Mesendoderm (in vitro differentiated cells): Measurements from ENCODE around the gene RFXAP.
A peak's percentile ranks its signal among the peaks of the same experiment; 100 is the strongest.

ENCODE experiments used
- DNase-seq: peaks from one replicate; pipeline ENCODE4 v3.0.0; 2013
- H2AK5ac ChIP-seq: 2 replicates; pipeline ENCODE4 v1.6.1; 2013; ENCODE audit warnings: low read length, inconsistent platforms
- H2BK120ac ChIP-seq: 2 replicates; pipeline ENCODE4 v1.6.1; 2013; ENCODE audit warnings: low read depth, mild to moderate bottlenecking, low read length, moderate library complexity, mixed read lengths
- H2BK15ac ChIP-seq: replicated peaks from 2 replicates; pipeline ENCODE4 v1.6.1; 2013; ENCODE audit warnings: low read depth, mild to moderate bottlenecking, moderate library complexity
- H2BK5ac ChIP-seq: 2 replicates; pipeline ENCODE4 v1.6.1; 2013; ENCODE audit warnings: low read length, inconsistent platforms
- H3K18ac ChIP-seq: 2 replicates; pipeline ENCODE4 v1.6.1; 2013; ENCODE audit warnings: mild to moderate bottlenecking, low read length, mixed read lengths
- H3K23ac ChIP-seq: one replicate; pipeline ENCODE4 v1.6.1; 2013; ENCODE audit warnings: low read length
- H3K27ac ChIP-seq: 2 replicates; pipeline ENCODE4 v1.5.1; 2013; ENCODE audit warnings: low read depth, mild to moderate bottlenecking, inconsistent platforms, low read length, moderate library complexity
- H3K27me3 ChIP-seq: 2 replicates; pipeline ENCODE4 v1.6.1; 2013; ENCODE audit warnings: low read length, control low read depth, mild to moderate bottlenecking, inconsistent platforms; ENCODE audit not compliant: insufficient read depth, poor library complexity
- H3K36me3 ChIP-seq: 2 replicates; pipeline ENCODE4 v1.6.1; 2013; ENCODE audit warnings: low read length, inconsistent platforms; ENCODE audit not compliant: control insufficient read depth, insufficient read depth
- H3K4ac ChIP-seq: one replicate; pipeline ENCODE4 v1.6.1; 2013; ENCODE audit warnings: low read depth, mild to moderate bottlenecking, low read length, moderate library complexity
- H3K4me1 ChIP-seq: 2 replicates; pipeline ENCODE4 v1.6.1; 2013; ENCODE audit warnings: low read depth, low read length, inconsistent platforms; ENCODE audit not compliant: control insufficient read depth
- H3K4me2 ChIP-seq: 2 replicates; pipeline ENCODE4 v1.6.1; 2013; ENCODE audit warnings: low read length
- H3K4me3 ChIP-seq: 2 replicates; pipeline ENCODE4 v1.5.1; 2013; ENCODE audit warnings: mild to moderate bottlenecking, low read length
- H3K56ac ChIP-seq: one replicate; pipeline ENCODE4 v1.6.1; 2013; ENCODE audit warnings: low read length
- H3K79me1 ChIP-seq: 2 replicates; pipeline ENCODE4 v1.6.1; 2013; ENCODE audit warnings: low read length, inconsistent platforms
- H3K79me2 ChIP-seq: 2 replicates; pipeline ENCODE4 v1.6.1; 2013; ENCODE audit warnings: mild to moderate bottlenecking, low read length; ENCODE audit not compliant: control insufficient read depth, insufficient read depth
- H3K9ac ChIP-seq: 2 replicates; pipeline ENCODE4 v1.6.1; 2013; ENCODE audit warnings: low read length, inconsistent platforms
- H4K5ac ChIP-seq: one replicate; pipeline ENCODE4 v1.6.1; 2013; ENCODE audit warnings: low read length
- H4K8ac ChIP-seq: one replicate; pipeline ENCODE4 v1.6.1; 2013; ENCODE audit warnings: low read depth, mild to moderate bottlenecking, control low read depth, low read length, moderate library complexity
- WGBS: extraction: QIAGEN DNeasy Blood & Tissue Kit; methylation state at CpG from one replicate; pipeline ENCODE4 v1.1.7; 2013; ENCODE audit warnings: low lambda C conversion rate, missing lambda C conversion rate; ENCODE audit not compliant: insufficient coverage; ENCODE audit errors: extremely low coverage; 5-methylcytosine and 5-hydroxymethylcytosine counted together

The RFXAP gene

GRCh38 chr13:36847606-36848005 lies 28.6 kb downstream of the RFXAP start:
- DNase-seq, result no peak
- no peaks in the 10 kb centered on the region for H3K36me3 ChIP-seq
- no peak overlapping the region for H2BK5ac ChIP-seq
- H3K56ac ChIP-seq, result no peak overlapping the region
- H4K5ac ChIP-seq, result no peak overlapping the region
- no CpG with 5 or more reads among the region's 9 CpGs for WGBS
- no peak overlapping the region for H3K4me3 ChIP-seq
- H3K4me2 ChIP-seq, result no peak overlapping the region
- no peak overlapping the region for H2BK120ac ChIP-seq
- H3K4ac ChIP-seq, result no peak overlapping the region
- H3K27me3 ChIP-seq, result no peaks in the 10 kb centered on the region
- no peaks in the 10 kb centered on the region for H3K4me1 ChIP-seq
- H3K79me1 ChIP-seq, result no peaks in the 10 kb centered on the region
- no peaks in the 10 kb centered on the region for H3K79me2 ChIP-seq
- no peak overlapping the region for H3K23ac ChIP-seq
- no peak overlapping the region for H2BK15ac ChIP-seq
- H3K9ac ChIP-seq, result no peak overlapping the region
- no peak overlapping the region for H2AK5ac ChIP-seq
- no peak overlapping the region for H3K27ac ChIP-seq
- H3K18ac ChIP-seq, result no peak overlapping the region
- no peak overlapping the region for H4K8ac ChIP-seq

DNA sequence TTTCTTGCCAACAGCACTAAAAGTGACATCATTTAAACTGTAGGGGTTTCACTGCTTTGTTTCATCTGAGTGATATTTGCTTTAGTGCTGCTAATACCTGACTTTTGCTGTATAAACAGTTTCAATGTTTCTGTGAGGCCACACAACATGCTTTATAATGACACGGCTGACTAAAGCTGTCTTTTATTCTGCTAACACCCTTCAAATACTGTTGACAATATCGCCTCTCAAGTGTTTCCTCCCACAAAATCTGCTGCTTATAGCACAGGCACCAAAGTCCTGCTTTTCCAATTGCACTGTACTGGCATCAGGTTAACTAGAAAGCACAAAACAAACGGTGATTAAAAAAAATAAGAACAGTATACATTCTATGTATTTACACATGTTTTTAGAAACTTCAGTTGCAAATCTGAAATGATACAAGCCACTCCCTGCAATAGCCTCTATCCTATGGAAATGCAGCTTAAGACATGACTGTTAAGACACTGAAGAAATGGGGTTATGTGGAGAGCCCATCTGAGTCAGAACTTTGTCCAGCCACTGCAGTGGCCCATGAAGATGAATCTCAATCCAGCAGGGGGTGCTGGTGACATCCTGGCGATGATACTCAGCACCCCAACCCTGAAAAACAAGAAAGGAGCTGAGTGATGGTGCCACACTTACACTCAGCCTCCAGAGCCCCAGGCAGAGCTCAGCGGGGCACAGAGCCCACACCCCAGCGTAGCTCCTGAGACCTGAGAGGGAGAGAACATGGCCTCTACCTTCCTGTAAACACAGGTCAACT lies 29.4 kb downstream of the RFXAP start:
- H3K9ac ChIP-seq, result no peak overlapping the region
- H3K27me3 ChIP-seq, result no peaks in the 10 kb centered on the region
- H3K79me2 ChIP-seq, result no peaks in the 10 kb centered on the region
- no peaks in the 10 kb centered on the region for H3K36me3 ChIP-seq
- H2BK120ac ChIP-seq, result no peak overlapping the region
- no peak overlapping the region for H3K27ac ChIP-seq
- H2AK5ac ChIP-seq, result no peak overlapping the region
- no peak overlapping the region for H3K23ac ChIP-seq
- peak; percentile 43 for DNase-seq
- WGBS, result no CpG with 5 or more reads among the region's 6 CpGs
- no peak overlapping the region for H2BK5ac ChIP-seq
- H3K4me1 ChIP-seq, result no peaks in the 10 kb centered on the region
- no peaks in the 10 kb centered on the region for H3K79me1 ChIP-seq
- H3K18ac ChIP-seq, result no peak overlapping the region
- no peak overlapping the region for H3K4me2 ChIP-seq
- H2BK15ac ChIP-seq, result no peak overlapping the region
- no peak overlapping the region for H3K4me3 ChIP-seq
- H3K56ac ChIP-seq, result no peak overlapping the region
- H4K8ac ChIP-seq, result no peak overlapping the region
- H4K5ac ChIP-seq, result no peak overlapping the region
- no peak overlapping the region for H3K4ac ChIP-seq

- no peak overlapping the region for H3K4me3 ChIP-seq
- H3K79me1 ChIP-seq, result no peaks in the 10 kb centered on the region
- no peak overlapping the region for H4K8ac ChIP-seq
- no peak overlapping the region for H3K4me2 ChIP-seq
- no peak overlapping the region for H2BK120ac ChIP-seq
- peak; percentile 43 for DNase-seq
- H3K23ac ChIP-seq, result no peak overlapping the region
- H3K27me3 ChIP-seq, result no peaks in the 10 kb centered on the region
- no peak overlapping the region for H3K56ac ChIP-seq
- WGBS, result no CpG with 5 or more reads among the region's 13 CpGs
- no peak overlapping the region for H3K18ac ChIP-seq
- no peaks in the 10 kb centered on the region for H3K4me1 ChIP-seq
- no peaks in the 10 kb centered on the region for H3K79me2 ChIP-seq
- no peak overlapping the region for H2BK5ac ChIP-seq
- H3K36me3 ChIP-seq, result no peaks in the 10 kb centered on the region
- H3K4ac ChIP-seq, result no peak overlapping the region
- H2BK15ac ChIP-seq, result no peak overlapping the region
- no peak overlapping the region for H2AK5ac ChIP-seq
- H3K27ac ChIP-seq, result no peak overlapping the region
- H4K5ac ChIP-seq, result no peak overlapping the region
- no peak overlapping the region for H3K9ac ChIP-seq
Observed at GRCh38 chr13:36850790-36851438, 31.9 kb downstream of the RFXAP start.

DNA sequence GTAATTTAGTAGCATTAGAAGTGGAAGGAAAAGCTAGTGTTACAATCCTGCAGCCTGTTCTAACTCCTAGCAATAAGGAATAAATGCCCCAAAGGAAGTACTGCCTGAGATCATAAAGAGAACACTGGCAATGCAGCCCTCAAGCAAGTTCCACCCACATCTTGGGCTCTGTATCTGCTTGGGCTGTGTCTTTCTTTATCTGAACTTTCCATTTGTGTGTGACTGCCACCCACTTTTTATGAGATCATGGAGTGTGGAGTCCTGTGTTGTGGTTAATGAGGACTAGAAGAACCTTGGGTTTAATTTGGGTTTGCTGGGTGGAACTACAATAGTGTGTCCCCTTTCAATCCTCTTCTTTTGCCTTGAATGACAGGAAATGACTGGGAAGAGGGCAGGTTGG lies 38.2 kb downstream of the RFXAP start:
- Histone ChIP-seq H3K23ac (no peak overlapping the region), H2BK15ac (no peak overlapping the region), H3K4me1 (no peaks in the 10 kb centered on the region), H3K27me3 (no peaks in the 10 kb centered on the region), H3K79me2 (no peaks in the 10 kb centered on the region), H2BK120ac (no peak overlapping the region), H3K56ac (no peak overlapping the region), H3K4me2 (no peak overlapping the region), H3K79me1 (no peaks in the 10 kb centered on the region), H3K9ac (no peak overlapping the region), H3K36me3 (no peaks in the 10 kb centered on the region), H3K18ac (no peak overlapping the region), H4K5ac (no peak overlapping the region), H2AK5ac (no peak overlapping the region), H3K4ac (no peak overlapping the region), H4K8ac (no peak overlapping the region), H2BK5ac (no peak overlapping the region), H3K27ac (no peak overlapping the region), H3K4me3 (no peak overlapping the region)
- no peak for DNase-seq

GRCh38 chr13:36858290-36858689 lies 39.3 kb downstream of the RFXAP start:
- Histone ChIP-seq H3K27ac (no peak overlapping the region), H2BK120ac (no peak overlapping the region), H2BK15ac (no peak overlapping the region), H3K36me3 (no peaks in the 10 kb centered on the region), H3K9ac (no peak overlapping the region), H4K5ac (no peak overlapping the region), H3K79me1 (no peaks in the 10 kb centered on the region), H3K23ac (no peak overlapping the region), H3K4ac (no peak overlapping the region), H3K79me2 (no peaks in the 10 kb centered on the region), H3K18ac (no peak overlapping the region), H3K4me3 (no peak overlapping the region), H3K27me3 (no peaks in the 10 kb centered on the region), H2AK5ac (no peak overlapping the region), H3K4me1 (no peaks in the 10 kb centered on the region), H4K8ac (no peak overlapping the region), H3K56ac (no peak overlapping the region), H3K4me2 (no peak overlapping the region), H2BK5ac (no peak overlapping the region)
- DNase-seq, result peak; percentile 84
- WGBS, result no CpG with 5 or more reads among the region's 3 CpGs

- no peak overlapping the region for H4K8ac ChIP-seq
- no peaks in the 10 kb centered on the region for H3K27me3 ChIP-seq
- H3K4ac ChIP-seq, result no peak overlapping the region
- no peak overlapping the region for H4K5ac ChIP-seq
- no peaks in the 10 kb centered on the region for H3K79me2 ChIP-seq
- no peak overlapping the region for H2AK5ac ChIP-seq
- DNase-seq, result no peak
- H3K9ac ChIP-seq, result no peak overlapping the region
- H3K27ac ChIP-seq, result no peak overlapping the region
- no peak overlapping the region for H3K4me2 ChIP-seq
- no peaks in the 10 kb centered on the region for H3K79me1 ChIP-seq
- no peak overlapping the region for H3K18ac ChIP-seq
- no peak overlapping the region for H3K4me3 ChIP-seq
- WGBS, result no CpG with 5 or more reads among the region's 4 CpGs
- H2BK120ac ChIP-seq, result no peak overlapping the region
- no peak overlapping the region for H3K56ac ChIP-seq
- no peaks in the 10 kb centered on the region for H3K4me1 ChIP-seq
- H2BK15ac ChIP-seq, result no peak overlapping the region
- H3K23ac ChIP-seq, result no peak overlapping the region
- no peaks in the 10 kb centered on the region for H3K36me3 ChIP-seq
- H2BK5ac ChIP-seq, result no peak overlapping the region
Observed at GRCh38 chr13:36859259-36859658, 40.2 kb downstream of the RFXAP start.
